H9 (cell line): ENCODE measurements around the gene TNFRSF6B. TPM values are rescaled to one million over a fixed set of nuclear protein-coding genes. Genes with fewer than 3 reads are reported as not detected.

Experiments
- DNase-seq: peaks from one replicate; pipeline ENCODE4 v3.0.0-alpha.2; 2017
- H2AFZ ChIP-seq: one replicate; pipeline ENCODE4 v1.6.1; 2013; ENCODE audit warnings: mild to moderate bottlenecking, low read length, control low read depth, moderate library complexity
- H2AK5ac ChIP-seq: 2 replicates; pipeline ENCODE4 v1.6.1; 2013; ENCODE audit warnings: low read length, control low read depth, mixed read lengths; ENCODE audit not compliant: insufficient read length
- H2BK120ac ChIP-seq: one replicate; pipeline ENCODE4 v1.6.1; 2013; ENCODE audit warnings: low read depth, mild to moderate bottlenecking, low read length, control low read depth, inconsistent platforms; ENCODE audit not compliant: poor library complexity, severe bottlenecking
- H2BK12ac ChIP-seq: 2 replicates; pipeline ENCODE4 v1.6.1; 2013; ENCODE audit warnings: low read length, control low read depth, mixed read lengths, low read depth; ENCODE audit not compliant: insufficient read length
- H2BK15ac ChIP-seq: 2 replicates; pipeline ENCODE4 v1.6.1; 2013; ENCODE audit warnings: low read depth, low read length, control low read depth
- H2BK20ac ChIP-seq: one replicate; pipeline ENCODE4 v1.6.1; 2013; ENCODE audit warnings: low read depth, mild to moderate bottlenecking, low read length, control low read depth, inconsistent platforms; ENCODE audit not compliant: poor library complexity, severe bottlenecking
- H2BK5ac ChIP-seq: 2 replicates; pipeline ENCODE4 v1.6.1; 2013; ENCODE audit warnings: low read length, control low read depth, mixed read lengths; ENCODE audit not compliant: insufficient read length
- H3K14ac ChIP-seq: 2 replicates; pipeline ENCODE4 v1.6.1; 2013; ENCODE audit warnings: low read length, control low read depth; ENCODE audit not compliant: insufficient read depth
- H3K18ac ChIP-seq: 2 replicates; pipeline ENCODE4 v1.6.1; 2013; ENCODE audit warnings: low read depth, mild to moderate bottlenecking, mixed read lengths, low read length, control low read depth; ENCODE audit not compliant: insufficient read length
- H3K23ac ChIP-seq: 2 replicates; pipeline ENCODE4 v1.6.1; 2013; ENCODE audit warnings: low read length, control low read depth, mixed read lengths, low read depth; ENCODE audit not compliant: insufficient read length
- H3K23me2 ChIP-seq: 2 replicates; pipeline ENCODE4 v1.6.1; 2013; ENCODE audit warnings: low read depth, mild to moderate bottlenecking, mixed read lengths, low read length, control low read depth; ENCODE audit not compliant: insufficient read length, poor library complexity, severe bottlenecking
- H3K27ac ChIP-seq: 2 replicates; pipeline ENCODE4 v1.5.1; 2013; ENCODE audit warnings: low read length, control low read depth, mixed read lengths, low read depth; ENCODE audit not compliant: insufficient read length
- H3K27me3 ChIP-seq: 2 replicates; pipeline ENCODE4 v1.6.1; 2013; ENCODE audit warnings: low read length, control low read depth, inconsistent platforms; ENCODE audit not compliant: insufficient read depth
- H3K4ac ChIP-seq: 2 replicates; pipeline ENCODE4 v1.6.1; 2013; ENCODE audit warnings: low read depth, mild to moderate bottlenecking, control low read depth, inconsistent platforms, low read length, moderate library complexity
- H3K4me1 ChIP-seq: 2 replicates; pipeline ENCODE4 v1.6.1; 2013; ENCODE audit warnings: low read length, control low read depth, inconsistent platforms; ENCODE audit not compliant: insufficient read depth
- H3K4me2 ChIP-seq: 2 replicates; pipeline ENCODE4 v1.6.1; 2013; ENCODE audit warnings: low read length, control low read depth, mixed read lengths; ENCODE audit not compliant: insufficient read length, insufficient read depth
- H3K56ac ChIP-seq: 2 replicates; pipeline ENCODE4 v1.6.1; 2013; ENCODE audit warnings: low read depth, mild to moderate bottlenecking, mixed read lengths, low read length, control low read depth; ENCODE audit not compliant: insufficient read length
- H3K79me1 ChIP-seq: 2 replicates; pipeline ENCODE4 v1.6.1; 2013; ENCODE audit warnings: low read depth, mild to moderate bottlenecking, moderate library complexity, low read length, control low read depth, inconsistent platforms; ENCODE audit not compliant: insufficient read depth, poor library complexity, severe bottlenecking
- H3K79me2 ChIP-seq: 2 replicates; pipeline ENCODE4 v1.6.1; 2013; ENCODE audit warnings: low read length, control low read depth, inconsistent platforms; ENCODE audit not compliant: insufficient read depth
- H3K9ac ChIP-seq: 2 replicates; pipeline ENCODE4 v1.6.1; 2013; ENCODE audit warnings: low read length, control low read depth, mixed read lengths; ENCODE audit not compliant: insufficient read length; ENCODE audit errors: extremely low read depth
- H3K9me3 ChIP-seq: one replicate; pipeline ENCODE4 v1.6.1; 2013; ENCODE audit warnings: low read depth, low read length, inconsistent platforms; ENCODE audit not compliant: control insufficient read depth
- H3T11ph ChIP-seq: one replicate; pipeline ENCODE4 v1.6.1; 2013; ENCODE audit warnings: mild to moderate bottlenecking, low read length, control low read depth, inconsistent platforms
- H4K20me1 ChIP-seq: one replicate; pipeline ENCODE4 v1.6.1; 2013; ENCODE audit not compliant: control insufficient read depth, insufficient read length, insufficient read depth
- H4K5ac ChIP-seq: 2 replicates; pipeline ENCODE4 v1.6.1; 2013; ENCODE audit warnings: low read depth, mild to moderate bottlenecking, mixed read lengths, low read length, control low read depth; ENCODE audit not compliant: insufficient read length
- H4K8ac ChIP-seq: replicated peaks from 2 replicates; pipeline ENCODE4 v1.6.1; 2013; ENCODE audit warnings: low read length, control low read depth, mixed read lengths, low read depth; ENCODE audit not compliant: insufficient read length
- H4K91ac ChIP-seq: 2 replicates; pipeline ENCODE4 v1.6.1; 2013; ENCODE audit warnings: low read depth, mild to moderate bottlenecking, moderate library complexity, mixed read lengths, low read length, control low read depth; ENCODE audit not compliant: insufficient read length
- H3K27ac Mint-ChIP-seq, 3 experiments: 2 replicates in 2 of 3; 3 replicates in 1 of 3; pipeline ENCODE4 v1.8.0; 2020 to 2021; ENCODE audit warnings: mixed read lengths in 3 of 3, mild to moderate bottlenecking in 1 of 3, moderate library complexity in 1 of 3
- H3K27me3 Mint-ChIP-seq: 2 replicates; pipeline ENCODE4 v1.8.0; 2021; ENCODE audit warnings: low read depth, mild to moderate bottlenecking, moderate library complexity, mixed read lengths
- H3K36me3 Mint-ChIP-seq, 3 experiments: 2 replicates in 2 of 3; 3 replicates in 1 of 3; pipeline ENCODE4 v1.8.0; 2020 to 2021; ENCODE audit warnings: low read depth in 3 of 3, mixed read lengths in 3 of 3; ENCODE audit not compliant: insufficient read depth in 1 of 3
- H3K4me1 Mint-ChIP-seq, 2 experiments: 2 replicates each; pipeline ENCODE4 v1.8.0; 2020; ENCODE audit warnings: mixed read lengths in 2 of 2
- H3K4me3 Mint-ChIP-seq, 2 experiments: 2 replicates in 1 of 2; 3 replicates in 1 of 2; pipeline ENCODE4 v1.8.0; 2020 to 2021; ENCODE audit warnings: mild to moderate bottlenecking in 2 of 2, mixed read lengths in 2 of 2, moderate library complexity in 1 of 2
- H3K9me3 Mint-ChIP-seq, 2 experiments: 2 replicates in 1 of 2; 3 replicates in 1 of 2; pipeline ENCODE4 v1.8.0; 2020; ENCODE audit warnings: mild to moderate bottlenecking in 2 of 2, mixed read lengths in 2 of 2, moderate library complexity in 1 of 2
- CTCF ChIP-seq: fragments of 200-600 bp; sonication (generic); conservative IDR thresholded peaks from 3 replicates; pipeline ENCODE4 v1.8.0; 2021; ENCODE audit warnings: antibody characterized with exemption, mild to moderate bottlenecking
- WGBS: extraction: QIAGEN DNeasy Blood & Tissue Kit; methylation state at CpG from one replicate; pipeline ENCODE4 v1.1.7; 2013; ENCODE audit warnings: missing lambda C conversion rate, low lambda C conversion rate, mixed read lengths; ENCODE audit not compliant: insufficient read length; ENCODE audit errors: extremely low coverage; 5-methylcytosine and 5-hydroxymethylcytosine counted together
- total RNA-seq: library from RNA; stranded (reverse); gene quantifications from 2 replicates; pipeline ENCODE4 v1.2.1, GENCODE V29; 2021

The TNFRSF6B gene
- total RNA-seq, 1 experiment from 2014 or later: not detected

GRCh38 chr20:63681609-63682142, 14.8 kb upstream of the TNFRSF6B start:
- Histone ChIP-seq H3K4me2 (no peak overlapping the region), H3K27me3 (no peaks in the 10 kb centered on the region), H2BK5ac (no peak overlapping the region), H3K23me2 (no peaks in the 10 kb centered on the region), H3K18ac (no peak overlapping the region), H2AK5ac (no peak overlapping the region), H3K9me3 (no peaks in the 10 kb centered on the region), H4K20me1 (no peaks in the 10 kb centered on the region), H2BK15ac (no peak overlapping the region), H3T11ph (no peak overlapping the region), H3K4ac (no peak overlapping the region), H3K79me1 (no peaks in the 10 kb centered on the region), H2BK120ac (no peak overlapping the region), H3K4me1 (no peaks in the 10 kb centered on the region), H2BK12ac (no peak overlapping the region), H2AFZ (no peak overlapping the region), H4K5ac (no peak overlapping the region), H3K79me2 (no peaks in the 10 kb centered on the region), H3K9ac (no peak overlapping the region), H3K27ac (no peak overlapping the region), H2BK20ac (no peak overlapping the region), H3K23ac (no peak overlapping the region), H3K14ac (no peak overlapping the region), H4K8ac (no peak overlapping the region), H3K56ac (no peak overlapping the region), H4K91ac (no peak overlapping the region)
- H3K27ac Mint-ChIP-seq: no peak overlapping the region
- no peaks in the 10 kb centered on the region for H3K4me1 Mint-ChIP-seq
- no peak overlapping the region; a peak in 1 of 5 replicates for H3K4me3 Mint-ChIP-seq
- WGBS: no CpG with 5 or more reads among the region's 13 CpGs
- H3K9me3 Mint-ChIP-seq: no peaks in the 10 kb centered on the region; a peak in 1 of 5 replicates
- no peak for DNase-seq
- H3K36me3 Mint-ChIP-seq: peaks cover 9 to 15% (median 13%) of the 10 kb centered on the region in 3 experiments; a peak in 6 of 7 replicates
- H3K27me3 Mint-ChIP-seq: no peaks in the 10 kb centered on the region
- TF ChIP-seq CTCF: no peak
